Prostate gland (tissue), 2 donors: ENCODE results near the gene LPP.

ENCODE experiments used
- POLR2AphosphoS5 ChIP-seq: sonication (generic); formaldehyde crosslinking; IDR thresholded peaks from one replicate; pipeline ENCODE4 v1.6.1; 2017; ENCODE audit warnings: antibody characterized with exemption
- TF ChIP-seq, protein P1 (sequence below), 4 experiments: fragments of 200-600 bp in 2 of 4; fragments of 450-650 bp in 2 of 4; sonication (generic) in 2 of 4; IDR thresholded peaks; 1 replicate in 3 of 4; 2 replicates in 1 of 4; pipeline ENCODE4 v1.5.1; 2016 to 2019; ENCODE audit warnings: antibody characterized with exemption in 4 of 4, mild to moderate bottlenecking in 2 of 4, moderate library complexity in 2 of 4

DNA sequence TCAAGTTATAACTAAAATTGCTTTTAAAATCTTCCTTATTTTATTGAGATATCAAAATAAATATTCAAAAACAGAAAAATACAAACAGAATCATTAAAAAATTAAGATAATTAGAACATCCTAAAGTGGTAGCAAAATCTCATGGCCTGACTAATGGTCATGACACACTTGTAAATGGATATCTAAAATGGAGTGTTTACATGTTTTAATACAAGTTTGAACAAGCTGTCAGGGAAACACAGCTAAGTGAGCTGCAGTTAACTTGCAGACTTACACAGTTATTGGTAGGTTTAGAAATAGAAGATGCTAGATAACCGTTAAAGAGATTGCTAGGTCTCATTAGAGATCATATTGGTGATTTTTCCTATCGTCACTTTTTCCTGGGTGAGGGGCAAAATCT, 242.3 kb downstream of the LPP start:
- no peak for TF ChIP-seq POLR2AphosphoS5
- TF ChIP-seq, protein P1, sequence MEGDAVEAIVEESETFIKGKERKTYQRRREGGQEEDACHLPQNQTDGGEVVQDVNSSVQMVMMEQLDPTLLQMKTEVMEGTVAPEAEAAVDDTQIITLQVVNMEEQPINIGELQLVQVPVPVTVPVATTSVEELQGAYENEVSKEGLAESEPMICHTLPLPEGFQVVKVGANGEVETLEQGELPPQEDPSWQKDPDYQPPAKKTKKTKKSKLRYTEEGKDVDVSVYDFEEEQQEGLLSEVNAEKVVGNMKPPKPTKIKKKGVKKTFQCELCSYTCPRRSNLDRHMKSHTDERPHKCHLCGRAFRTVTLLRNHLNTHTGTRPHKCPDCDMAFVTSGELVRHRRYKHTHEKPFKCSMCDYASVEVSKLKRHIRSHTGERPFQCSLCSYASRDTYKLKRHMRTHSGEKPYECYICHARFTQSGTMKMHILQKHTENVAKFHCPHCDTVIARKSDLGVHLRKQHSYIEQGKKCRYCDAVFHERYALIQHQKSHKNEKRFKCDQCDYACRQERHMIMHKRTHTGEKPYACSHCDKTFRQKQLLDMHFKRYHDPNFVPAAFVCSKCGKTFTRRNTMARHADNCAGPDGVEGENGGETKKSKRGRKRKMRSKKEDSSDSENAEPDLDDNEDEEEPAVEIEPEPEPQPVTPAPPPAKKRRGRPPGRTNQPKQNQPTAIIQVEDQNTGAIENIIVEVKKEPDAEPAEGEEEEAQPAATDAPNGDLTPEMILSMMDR (IDR thresholded peaks at IDR 0.05): no peak
